IMR-90 (cell line): ENCODE results near the gene ANOS1. TPM values are rescaled to one million over a fixed set of nuclear protein-coding genes. Genes with fewer than 3 reads are reported as not detected.

Experiments
- ATAC-seq: fragments of 200-7000 bp; cut with Tn5 transposase; 2 replicates; pipeline ENCODE4 v1.9.1; 2020; ENCODE audit warnings: low read depth, mild to moderate bottlenecking, moderate library complexity
- BruUV-seq: library from RNA; stranded (reverse); fragments of 400-500 nt; replicated peaks from 2 replicates; lab custom pipeline; 2021; lab: Mats Ljungman, UMichigan
- CTCF ChIA-PET: fragments of 300-600 bp; formaldehyde crosslinking; extraction: SDS; loops from one replicate; lab custom pipeline; 2021; ENCODE audit warnings: antibody characterized with exemption; lab: Yijun Ruan, JAX
- POLR2A ChIA-PET: fragments of 300-600 bp; sonication (Branson Sonifier 250); formaldehyde crosslinking; loops from one replicate; lab custom pipeline; 2022; ENCODE audit warnings: antibody characterized with exemption; ENCODE audit not compliant: unreplicated experiment; lab: Charles Lee
- DNase-seq: peaks from one replicate; pipeline ENCODE4 v3.0.0; 2013
- H2AFZ ChIP-seq: replicated peaks from 2 replicates; pipeline ENCODE3; 2013; ENCODE audit warnings: low read length, mild to moderate bottlenecking; ENCODE audit not compliant: poor library complexity
- H2AK5ac ChIP-seq: 2 replicates; pipeline ENCODE4 v1.6.1; 2013; ENCODE audit warnings: low read depth, low read length, inconsistent platforms
- H2AK9ac ChIP-seq: replicated peaks from 2 replicates; pipeline ENCODE3; 2013; ENCODE audit warnings: mild to moderate bottlenecking, low read depth, low read length, moderate library complexity; ENCODE audit not compliant: poor library complexity
- H2BK120ac ChIP-seq: 2 replicates; pipeline ENCODE4 v1.6.1; 2013; ENCODE audit warnings: low read depth, low read length, inconsistent platforms
- H2BK15ac ChIP-seq: 3 replicates; pipeline ENCODE4 v1.6.1; 2013; ENCODE audit warnings: low read depth, low read length, inconsistent platforms
- H2BK20ac ChIP-seq: 2 replicates; pipeline ENCODE4 v1.6.1; 2013; ENCODE audit warnings: low read depth, mild to moderate bottlenecking, inconsistent platforms, low read length, moderate library complexity
- H2BK5ac ChIP-seq: 2 replicates; pipeline ENCODE4 v1.6.1; 2013; ENCODE audit warnings: mild to moderate bottlenecking, low read depth, low read length, inconsistent platforms; ENCODE audit not compliant: poor library complexity, severe bottlenecking
- H3K14ac ChIP-seq: replicated peaks from 2 replicates; pipeline ENCODE4 v1.6.1; 2013; ENCODE audit warnings: low read depth, low read length, inconsistent platforms
- H3K18ac ChIP-seq: 2 replicates; pipeline ENCODE4 v1.6.1; 2013; ENCODE audit warnings: low read depth, low read length, control low read depth
- H3K23ac ChIP-seq: 2 replicates; pipeline ENCODE4 v1.6.1; 2013; ENCODE audit warnings: low read depth, low read length, inconsistent platforms
- H3K27ac ChIP-seq: 2 replicates; pipeline ENCODE4 v1.5.1; 2013; ENCODE audit warnings: mild to moderate bottlenecking, control low read depth, low read length; ENCODE audit not compliant: insufficient read depth
- H3K27me3 ChIP-seq: 2 replicates; pipeline ENCODE4 v1.6.1; 2013; ENCODE audit warnings: low read length; ENCODE audit not compliant: control insufficient read depth, insufficient read depth
- H3K36me3 ChIP-seq: 2 replicates; pipeline ENCODE4 v1.6.1; 2013; ENCODE audit warnings: low read length, mixed read lengths; ENCODE audit not compliant: control insufficient read depth, insufficient read depth
- H3K4ac ChIP-seq: 2 replicates; pipeline ENCODE4 v1.6.1; 2013; ENCODE audit warnings: low read depth, low read length, inconsistent platforms
- H3K4me1 ChIP-seq: 2 replicates; pipeline ENCODE4 v1.6.1; 2013; ENCODE audit warnings: low read length, mixed read lengths; ENCODE audit not compliant: control insufficient read depth, insufficient read depth
- H3K4me2 ChIP-seq: 2 replicates; pipeline ENCODE4 v1.6.1; 2013; ENCODE audit warnings: low read depth, mild to moderate bottlenecking, control low read depth, low read length, moderate library complexity
- H3K4me3 ChIP-seq: 2 replicates; pipeline ENCODE4 v1.5.1; 2013; ENCODE audit warnings: low read depth, mild to moderate bottlenecking, control low read depth, low read length, moderate library complexity; ENCODE audit not compliant: insufficient read depth
- H3K56ac ChIP-seq: 2 replicates; pipeline ENCODE4 v1.6.1; 2013; ENCODE audit warnings: low read length, inconsistent platforms; ENCODE audit not compliant: insufficient read depth; ENCODE audit errors: extremely low read depth
- H3K79me1 ChIP-seq, 2 experiments: 2 replicates each; pipeline ENCODE4 v1.6.1; 2013; ENCODE audit warnings: low read length in 2 of 2, inconsistent platforms in 1 of 2, low read depth in 1 of 2
- H3K9ac ChIP-seq: 2 replicates; pipeline ENCODE4 v1.6.1; 2013; ENCODE audit warnings: low read depth, low read length, control low read depth
- H3K9me1 ChIP-seq: 2 replicates; pipeline ENCODE4 v1.6.1; 2013; ENCODE audit warnings: low read length, inconsistent platforms; ENCODE audit not compliant: insufficient read depth
- H3K9me3 ChIP-seq: 2 replicates; pipeline ENCODE4 v1.6.1; 2013; ENCODE audit warnings: low read length; ENCODE audit not compliant: control insufficient read depth, insufficient read depth
- H4K20me1 ChIP-seq: 2 replicates; pipeline ENCODE4 v1.6.1; 2013; ENCODE audit warnings: low read length, inconsistent platforms; ENCODE audit not compliant: insufficient read depth
- H4K5ac ChIP-seq: 2 replicates; pipeline ENCODE4 v1.6.1; 2013; ENCODE audit warnings: mild to moderate bottlenecking, low read depth, low read length, control low read depth
- H4K8ac ChIP-seq, 2 experiments: 2 replicates each; pipeline ENCODE4 v1.6.1; 2013; ENCODE audit warnings: low read depth in 2 of 2, low read length in 2 of 2, control low read depth in 1 of 2, inconsistent platforms in 1 of 2
- H4K91ac ChIP-seq: 2 replicates; pipeline ENCODE4 v1.6.1; 2013; ENCODE audit warnings: low read depth, low read length, inconsistent platforms; ENCODE audit not compliant: insufficient read depth
- BHLHE40 ChIP-seq: fragments of 150-350 bp; IDR thresholded peaks from 2 replicates; pipeline ENCODE4 v1.6.1; 2016; ENCODE audit warnings: mild to moderate bottlenecking, low read depth, low read length
- CEBPB ChIP-seq: IDR thresholded peaks from 2 replicates; pipeline ENCODE4 v1.6.1; 2012; ENCODE audit warnings: low read depth, low read length, improper control_type of control experiment
- CHD1 ChIP-seq: IDR thresholded peaks from 2 replicates; pipeline ENCODE4 v1.6.1; 2012; ENCODE audit warnings: low read depth, low read length, improper control_type of control experiment
- CTCF ChIP-seq: conservative IDR thresholded peaks from 2 replicates; pipeline ENCODE4 v1.5.1; 2012; ENCODE audit warnings: mild to moderate bottlenecking, low read depth, low read length, improper control_type of control experiment
- ELK1 ChIP-seq: fragments of 150-350 bp; IDR thresholded peaks from 2 replicates; pipeline ENCODE4 v1.6.1; 2016; ENCODE audit warnings: low read depth, mild to moderate bottlenecking, low read length, moderate library complexity, borderline replicate concordance
- FOS ChIP-seq: fragments of 150-350 bp; IDR thresholded peaks from 2 replicates; pipeline ENCODE4 v1.6.1; 2016; ENCODE audit warnings: low read depth, low read length
- MAFK ChIP-seq: IDR thresholded peaks from 2 replicates; pipeline ENCODE4 v1.6.1; 2012; ENCODE audit warnings: low read depth, low read length, improper control_type of control experiment
- MAZ ChIP-seq: IDR thresholded peaks from 2 replicates; pipeline ENCODE4 v1.6.1; 2012; ENCODE audit warnings: low read depth, mild to moderate bottlenecking, low read length, improper control_type of control experiment, moderate library complexity, borderline replicate concordance
- MXI1 ChIP-seq: IDR thresholded peaks from 2 replicates; pipeline ENCODE4 v1.6.1; 2012; ENCODE audit warnings: low read depth, mild to moderate bottlenecking, low read length, moderate library complexity, borderline replicate concordance
- NFE2L2 ChIP-seq: fragments of 150-350 bp; IDR thresholded peaks from 2 replicates; pipeline ENCODE4 v1.6.1; 2016; ENCODE audit warnings: low read depth, mild to moderate bottlenecking, low read length
- POLR2A ChIP-seq: IDR thresholded peaks from 2 replicates; pipeline ENCODE4 v1.6.1; 2012; ENCODE audit warnings: mild to moderate bottlenecking, low read depth, low read length
- RAD21 ChIP-seq: IDR thresholded peaks from 2 replicates; pipeline ENCODE4 v1.6.1; 2012; ENCODE audit warnings: low read length, improper control_type of control experiment
- RCOR1 ChIP-seq: IDR thresholded peaks from 2 replicates; pipeline ENCODE4 v1.6.1; 2012; ENCODE audit warnings: mild to moderate bottlenecking, low read length, improper control_type of control experiment; ENCODE audit not compliant: insufficient replicate concordance
- RFX5 ChIP-seq: IDR thresholded peaks from 2 replicates; pipeline ENCODE4 v1.8.0; 2012; ENCODE audit warnings: low read depth, mild to moderate bottlenecking, low read length, moderate library complexity
- SMC3 ChIP-seq: fragments of 150-350 bp; IDR thresholded peaks from 2 replicates; pipeline ENCODE4 v1.6.1; 2016; ENCODE audit warnings: low read depth, mild to moderate bottlenecking, antibody characterized with exemption, low read length, moderate library complexity
- USF2 ChIP-seq: fragments of 150-350 bp; IDR thresholded peaks from 2 replicates; pipeline ENCODE4 v1.6.1; 2017; ENCODE audit warnings: mild to moderate bottlenecking, antibody characterized with exemption, low read length, low read depth
- WGBS, 2 experiments: methylation state at CpG; one replicate each; pipeline versions ENCODE4 v1.1.5 to v1.1.7; 2013; ENCODE audit warnings: missing lambda C conversion rate in 2 of 2; ENCODE audit not compliant: insufficient read length in 1 of 2; ENCODE audit errors: extremely low coverage in 2 of 2; 5-methylcytosine and 5-hydroxymethylcytosine counted together
- dilution Hi-C: fragments of 300-500 bp; cut with HindIII; formaldehyde crosslinking; loops from one replicate; pipeline ENCODE4 v1.14.3; 2018; ENCODE audit warnings: low sequenced_read_pairs; ENCODE audit not compliant: unreplicated experiment
- in situ Hi-C: fragments of 300-500 bp; cut with MboI; formaldehyde crosslinking; loops from 3 replicates; pipeline ENCODE4 v1.14.3; 2019; ENCODE audit warnings: low sequenced_read_pairs, inconsistent platforms, mixed read lengths
- intact Hi-C: fragments of 100-400 bp; cut with micrococcal nuclease; formaldehyde crosslinking; loops from 2 replicates; pipeline ENCODE4 v1.10.0; 2022
- polyA plus RNA-seq, 3 experiments: library from polyadenylated mRNA; depleted of rRNA; stranded (reverse); fragments of >200 nt; gene quantifications; 2 replicates each; pipeline ENCODE4 v1.2.3, GENCODE V29; 2012; ENCODE audit warnings: low replicate concordance in 1 of 3
- total RNA-seq: library from RNA; depleted of rRNA; stranded (reverse); fragments of >200 nt; gene quantifications from 2 replicates; pipeline ENCODE4 v1.2.3, GENCODE V29; 2012

ANOS1 gene
- total and polyA plus RNA-seq, 2 of the 4 experiments (the other 2 are of a cell fraction) = under 0.01 to 0.17 TPM

GRCh38 chrX:8604131-8604530 is 127.8 kb downstream of the ANOS1 start:
- H4K20me1 ChIP-seq = no peaks in the 10 kb centered on the region
- ATAC-seq = no peak
- H3K27ac ChIP-seq = no peak overlapping the region
- H2BK20ac ChIP-seq = no peak overlapping the region
- no peak overlapping the region for H4K5ac ChIP-seq
- TF ChIP-seq RCOR1 = no peak
- no peak for TF ChIP-seq NFE2L2
- TF ChIP-seq MAFK = no peak
- no peak for TF ChIP-seq CTCF
- no peak for TF ChIP-seq RFX5
- no peak for TF ChIP-seq CEBPB
- TF ChIP-seq SMC3 = no peak
- no peak for TF ChIP-seq BHLHE40
- no peak for TF ChIP-seq RAD21
- TF ChIP-seq ELK1 = no peak
- no peak for TF ChIP-seq CHD1
- no peak for TF ChIP-seq MAZ
- TF ChIP-seq MXI1 = no peak
- no peak for TF ChIP-seq POLR2A
- TF ChIP-seq USF2 = no peak
- TF ChIP-seq FOS = no peak
- ChIA-PET CTCF (interaction anchor here (0.8 kb wide), 1 partner anchor 19 kb away, joined by 3 read pairs; no protein-coding TSS in a partner anchor), POLR2A (no interaction called here)
- intact Hi-C loops (no loop called here), in situ Hi-C loops (no loop called here), dilution Hi-C loops (no loop called here)
- no peak overlapping the region for H3K9ac ChIP-seq
- no peak overlapping the region for H4K91ac ChIP-seq
- no peak overlapping the region for H2BK15ac ChIP-seq
- no peak overlapping the region for H2AK9ac ChIP-seq
- H3K18ac ChIP-seq = no peak overlapping the region
- H3K79me1 ChIP-seq = no peaks in the 10 kb centered on the region
- H3K9me3 ChIP-seq = peaks cover 5% of the 10 kb centered on the region; the same call in 1 of the 2 replicates
- H3K14ac ChIP-seq = no peak overlapping the region
- no peak overlapping the region for H3K56ac ChIP-seq
- no peak overlapping the region for H2AFZ ChIP-seq
- WGBS, 2 experiments = no CpG with 5 or more reads among the region's 5 CpGs
- no peak overlapping the region for H2BK120ac ChIP-seq
- no peak overlapping the region for H3K4ac ChIP-seq
- H3K36me3 ChIP-seq = no peaks in the 10 kb centered on the region
- DNase-seq = no peak
- H3K27me3 ChIP-seq = no peaks in the 10 kb centered on the region
- no peak overlapping the region for H3K4me3 ChIP-seq
- H3K23ac ChIP-seq = no peak overlapping the region
- H2AK5ac ChIP-seq = no peak overlapping the region
- H2BK5ac ChIP-seq = no peak overlapping the region
- H3K4me2 ChIP-seq = no peak overlapping the region
- BruUV-seq = no TSS peak
- H3K9me1 ChIP-seq = no peaks in the 10 kb centered on the region
- no peak overlapping the region for H4K8ac ChIP-seq
- H3K4me1 ChIP-seq = no peaks in the 10 kb centered on the region
